K562 (cell line): ENCODE results near the gene ADIPOR1. TPM values are rescaled to one million over a fixed set of nuclear protein-coding genes. Genes with fewer than 3 reads are reported as not detected.

Experiments
- AFF1 ChIP-seq, 2 experiments: fragments of 450-650 bp; IDR thresholded peaks; 2 replicates each; pipeline ENCODE4 v1.6.1; 2018; ENCODE audit warnings: mild to moderate bottlenecking in 2 of 2, low read depth in 1 of 2; ENCODE audit not compliant: partially characterized antibody in 2 of 2
- ESRRA ChIP-seq: fragments of 450-650 bp; IDR thresholded peaks from 2 replicates; pipeline ENCODE4 v1.6.1; 2014; ENCODE audit warnings: low read depth, mild to moderate bottlenecking, moderate library complexity, borderline replicate concordance
- HMG20B ChIP-seq: fragments of 250-450 bp; sonication (Bioruptor Pico); IDR thresholded peaks from 2 replicates; pipeline ENCODE4 v1.5.0; 2021; ENCODE audit warnings: mild to moderate bottlenecking
- PURB ChIP-seq: sonication (generic); formaldehyde crosslinking; IDR thresholded peaks from 2 replicates; pipeline ENCODE4 v1.9.0; 2021; ENCODE audit warnings: low read depth, mild to moderate bottlenecking, missing genetic modification reagents
- RB1 ChIP-seq: fragments of 450-650 bp; IDR thresholded peaks from 2 replicates; pipeline ENCODE4 v1.6.1; 2017; ENCODE audit warnings: low read depth, mild to moderate bottlenecking
- RBFOX2 ChIP-seq: fragments of 200-400 bp; formaldehyde crosslinking; IDR thresholded peaks from 2 replicates; pipeline ENCODE4 v1.6.1; 2017; ENCODE audit warnings: low read depth, mild to moderate bottlenecking, low read length, moderate library complexity
- RCOR1 ChIP-seq, 2 experiments: IDR thresholded peaks; 2 replicates each; pipeline ENCODE4 v1.6.1; 2012; ENCODE audit warnings: low read depth in 2 of 2, low read length in 2 of 2, borderline replicate concordance in 1 of 2, improper control_type of control experiment in 1 of 2
- RREB1 ChIP-seq: fragments of 250-450 bp; sonication (Bioruptor Pico); IDR thresholded peaks from 2 replicates; pipeline ENCODE4 v1.4.0; 2020
- SMAD1 ChIP-seq: fragments of 150-350 bp; IDR thresholded peaks from 2 replicates; pipeline ENCODE4 v1.6.1; 2014; ENCODE audit warnings: low read length, low read depth; ENCODE audit not compliant: partially characterized antibody
- SOX6 ChIP-seq: fragments of 450-650 bp; IDR thresholded peaks from 2 replicates; pipeline ENCODE4 v1.6.1; 2014; ENCODE audit warnings: mild to moderate bottlenecking
- TEAD2 ChIP-seq: fragments of 450-650 bp; IDR thresholded peaks from 2 replicates; pipeline ENCODE4 v1.6.1; 2016; ENCODE audit warnings: missing genetic modification characterization, control low read depth, missing compliant biosample characterization
- TGIF2 ChIP-seq: sonication (generic); formaldehyde crosslinking; IDR thresholded peaks from 2 replicates; pipeline ENCODE4 v1.8.1; 2022; ENCODE audit warnings: mild to moderate bottlenecking, missing genetic modification reagents, moderate library complexity
- YBX1 ChIP-seq: fragments of 450-650 bp; IDR thresholded peaks from 2 replicates; pipeline ENCODE4 v1.7.1; 2016; ENCODE audit warnings: mild to moderate bottlenecking
- ZNF212 ChIP-seq: fragments of 450-650 bp; formaldehyde crosslinking; IDR thresholded peaks from 2 replicates; pipeline ENCODE4 v1.4.0; 2020; ENCODE audit warnings: mild to moderate bottlenecking
- ZNF740 ChIP-seq, 3 experiments: fragments of 200-800 bp in 1 of 3; sonication (Bioruptor generic) in 1 of 3; sonication (generic) in 1 of 3; formaldehyde crosslinking in 1 of 3; IDR thresholded peaks; 2 replicates each; pipeline versions ENCODE4 v1.6.1 to v1.8.0; 2016 to 2022; ENCODE audit warnings: mild to moderate bottlenecking in 2 of 3, missing compliant biosample characterization in 2 of 3, missing genetic modification characterization in 2 of 3, missing genetic modification reagents in 1 of 3
- polyA plus RNA-seq, 8 experiments: library from polyadenylated mRNA; depleted of rRNA in 4 of 8; stranded (reverse) in 5 of 8; unstranded in 3 of 8; fragments of >200 nt; fragmentation: Nextera tagmentation in 2 of 8; fragmentation: Illumina TruSeq in 1 of 8; extraction: Ambion mirVana in 2 of 8; extraction: Trizol in 1 of 8; gene quantifications; 2 replicates each; pipeline versions ENCODE4 v1.2.1 to v1.2.3, GENCODE V29; 2011 to 2014; ENCODE audit warnings: inconsistent platforms in 1 of 8, missing spikeins in 1 of 8
- total RNA-seq, 7 experiments: library from RNA; depleted of rRNA in 6 of 7; stranded (reverse); fragments of >200 nt in 6 of 7; fragmentation: Illumina TruSeq in 2 of 7; extraction: Trizol in 2 of 7; gene quantifications; 2 replicates each; pipeline versions ENCODE4 v1.2.1 to v1.2.3, GENCODE V29; 2011 to 2021; ENCODE audit warnings: low replicate concordance in 1 of 7

The ADIPOR1 gene
- total and polyA plus RNA-seq, 9 of the 15 experiments (the other 6 are each of a cell fraction or from before 2014, with no cell fraction given): 29.0 to 217 (median 100) TPM

GRCh38 chr1:202957733-202958543 lies at the start of gene ADIPOR1 (continued):
- TF ChIP-seq YBX1: no peak
- 0 out of 4 replicates have a peak, but pooled peaks of 1 of the 2 experiments have one; percentile 20 for TF ChIP-seq RCOR1 (IDR thresholded peaks at IDR 0.05; ENCODE audit: borderline replicate concordance in 1 of 2, low read depth in 2 of 2, low read length in 2 of 2)
- TF ChIP-seq SOX6: no peak
- TF ChIP-seq ZNF740 (CRISPR knock-in tag; IDR thresholded peaks at IDR 0.05): no peak
- TF ChIP-seq ZNF740 (tag; IDR thresholded peaks at IDR 0.05): no peak
- TF ChIP-seq RBFOX2: peak; percentile 91
- TF ChIP-seq AFF1 (IDR thresholded peaks at IDR 0.05; ENCODE audit: low read depth in 1 of 2, partially characterized antibody in 2 of 2): no peak
- TF ChIP-seq TEAD2 (tag): no peak
- TF ChIP-seq PURB: no peak
- no peak for TF ChIP-seq SMAD1
- peak; percentile 35; the same call in 1 of the 2 replicates for TF ChIP-seq ESRRA
- peak; percentile 60; the same call in 1 of the 2 replicates for TF ChIP-seq RB1
- no peak for TF ChIP-seq ZNF212 (CRISPR knock-in tag)
- 0 out of 2 replicates have a peak, but pooled peaks have one; percentile 8 for TF ChIP-seq TGIF2
- no peak for TF ChIP-seq HMG20B (CRISPR knock-in tag)
- 0 out of 2 replicates have a peak, but pooled peaks have one; percentile 49 for TF ChIP-seq RREB1
